HL-60 (cell line): ENCODE results near the gene PRR20G.

ENCODE experiments used
- DNase-seq, 2 experiments: peaks; one replicate each; pipeline ENCODE4 v3.0.0-alpha.2; 2010 to 2020; ENCODE audit warnings: low read depth in 1 of 2, low spot score in 1 of 2
- H3K27ac ChIP-seq: fragments of 250-450 bp; sonication (Bioruptor Pico); replicated peaks from 2 replicates; pipeline ENCODE4 v1.5.1; 2020; ENCODE audit warnings: mild to moderate bottlenecking, moderate library complexity
- H3K27me3 ChIP-seq: fragments of 250-450 bp; sonication (Bioruptor Pico); 2 replicates; pipeline ENCODE4 v1.5.1; 2021; ENCODE audit warnings: mild to moderate bottlenecking, moderate library complexity; ENCODE audit not compliant: insufficient read depth, poor library complexity, severe bottlenecking
- H3K4me3 ChIP-seq: replicated peaks from 2 replicates; pipeline ENCODE4 v1.5.1; 2011; ENCODE audit warnings: mild to moderate bottlenecking, control low read depth, low read length; ENCODE audit not compliant: insufficient read depth
- GABPA ChIP-seq: IDR thresholded peaks from 2 replicates; pipeline ENCODE4 v1.6.1; 2012; ENCODE audit warnings: low read depth
- POLR2AphosphoS5 ChIP-seq: IDR thresholded peaks from 2 replicates; pipeline ENCODE4 v1.6.1; 2012; ENCODE audit warnings: low read depth
- SPI1 ChIP-seq: IDR thresholded peaks from 2 replicates; pipeline ENCODE4 v1.6.1; 2012; ENCODE audit warnings: low read depth, mild to moderate bottlenecking, borderline replicate concordance
- TF ChIP-seq, protein P1 (sequence below): IDR thresholded peaks from 2 replicates; pipeline ENCODE4 v1.6.1; 2012; ENCODE audit warnings: low read depth; ENCODE audit not compliant: insufficient replicate concordance
- TF ChIP-seq, protein P2 (sequence below): IDR thresholded peaks from one replicate; pipeline ENCODE4 v1.5.1; 2011; ENCODE audit warnings: low read length, control low read depth, inconsistent platforms; ENCODE audit not compliant: insufficient read depth

PRR20G gene

GRCh38 chr3:127276396-127276795 lies 11.4 kb downstream of the PRR20G start:
- Histone ChIP-seq H3K4me3 (no peak overlapping the region), H3K27ac (no peak overlapping the region), H3K27me3 (no peaks in the 10 kb centered on the region)
- TF ChIP-seq GABPA, result no peak
- no peak for DNase-seq

- no peak for DNase-seq
- no peaks in the 10 kb centered on the region for H3K27me3 ChIP-seq
Observed at GRCh38 chr3:127275287-127275781, 12.5 kb downstream of the PRR20G start.

DNA sequence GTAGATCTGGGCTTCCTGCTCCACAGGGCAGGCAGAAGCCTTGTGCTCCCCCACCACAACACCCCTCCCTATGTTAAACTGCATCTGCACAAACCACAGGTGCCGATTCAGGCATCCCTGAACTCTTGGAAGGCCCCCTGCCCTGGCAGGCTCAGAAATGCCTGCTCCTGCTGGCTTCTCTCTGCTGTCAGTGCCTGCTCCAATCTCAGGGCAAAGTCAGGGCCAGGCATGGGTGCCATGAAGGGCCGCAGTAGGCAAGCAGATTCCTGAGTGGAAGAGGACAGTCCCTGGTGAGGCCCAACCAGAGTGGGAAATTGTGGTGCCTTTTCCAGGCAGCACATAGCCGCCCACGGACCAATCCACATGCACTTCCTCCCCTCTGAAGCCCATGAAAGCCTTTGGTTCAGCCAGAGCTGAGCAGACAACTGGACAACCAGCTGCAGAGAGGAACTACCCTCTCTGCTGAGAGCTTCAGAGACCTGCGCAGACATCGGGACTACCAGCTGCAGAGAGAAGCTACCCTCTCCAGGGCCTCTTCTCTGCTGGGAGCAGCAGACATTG lies 13.6 kb downstream of the PRR20G start:
- no peak for TF ChIP-seq SPI1
- TF ChIP-seq, protein P1, sequence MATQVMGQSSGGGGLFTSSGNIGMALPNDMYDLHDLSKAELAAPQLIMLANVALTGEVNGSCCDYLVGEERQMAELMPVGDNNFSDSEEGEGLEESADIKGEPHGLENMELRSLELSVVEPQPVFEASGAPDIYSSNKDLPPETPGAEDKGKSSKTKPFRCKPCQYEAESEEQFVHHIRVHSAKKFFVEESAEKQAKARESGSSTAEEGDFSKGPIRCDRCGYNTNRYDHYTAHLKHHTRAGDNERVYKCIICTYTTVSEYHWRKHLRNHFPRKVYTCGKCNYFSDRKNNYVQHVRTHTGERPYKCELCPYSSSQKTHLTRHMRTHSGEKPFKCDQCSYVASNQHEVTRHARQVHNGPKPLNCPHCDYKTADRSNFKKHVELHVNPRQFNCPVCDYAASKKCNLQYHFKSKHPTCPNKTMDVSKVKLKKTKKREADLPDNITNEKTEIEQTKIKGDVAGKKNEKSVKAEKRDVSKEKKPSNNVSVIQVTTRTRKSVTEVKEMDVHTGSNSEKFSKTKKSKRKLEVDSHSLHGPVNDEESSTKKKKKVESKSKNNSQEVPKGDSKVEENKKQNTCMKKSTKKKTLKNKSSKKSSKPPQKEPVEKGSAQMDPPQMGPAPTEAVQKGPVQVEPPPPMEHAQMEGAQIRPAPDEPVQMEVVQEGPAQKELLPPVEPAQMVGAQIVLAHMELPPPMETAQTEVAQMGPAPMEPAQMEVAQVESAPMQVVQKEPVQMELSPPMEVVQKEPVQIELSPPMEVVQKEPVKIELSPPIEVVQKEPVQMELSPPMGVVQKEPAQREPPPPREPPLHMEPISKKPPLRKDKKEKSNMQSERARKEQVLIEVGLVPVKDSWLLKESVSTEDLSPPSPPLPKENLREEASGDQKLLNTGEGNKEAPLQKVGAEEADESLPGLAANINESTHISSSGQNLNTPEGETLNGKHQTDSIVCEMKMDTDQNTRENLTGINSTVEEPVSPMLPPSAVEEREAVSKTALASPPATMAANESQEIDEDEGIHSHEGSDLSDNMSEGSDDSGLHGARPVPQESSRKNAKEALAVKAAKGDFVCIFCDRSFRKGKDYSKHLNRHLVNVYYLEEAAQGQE, result no peak
- TF ChIP-seq GABPA, result no peak
- TF ChIP-seq, protein P2, sequence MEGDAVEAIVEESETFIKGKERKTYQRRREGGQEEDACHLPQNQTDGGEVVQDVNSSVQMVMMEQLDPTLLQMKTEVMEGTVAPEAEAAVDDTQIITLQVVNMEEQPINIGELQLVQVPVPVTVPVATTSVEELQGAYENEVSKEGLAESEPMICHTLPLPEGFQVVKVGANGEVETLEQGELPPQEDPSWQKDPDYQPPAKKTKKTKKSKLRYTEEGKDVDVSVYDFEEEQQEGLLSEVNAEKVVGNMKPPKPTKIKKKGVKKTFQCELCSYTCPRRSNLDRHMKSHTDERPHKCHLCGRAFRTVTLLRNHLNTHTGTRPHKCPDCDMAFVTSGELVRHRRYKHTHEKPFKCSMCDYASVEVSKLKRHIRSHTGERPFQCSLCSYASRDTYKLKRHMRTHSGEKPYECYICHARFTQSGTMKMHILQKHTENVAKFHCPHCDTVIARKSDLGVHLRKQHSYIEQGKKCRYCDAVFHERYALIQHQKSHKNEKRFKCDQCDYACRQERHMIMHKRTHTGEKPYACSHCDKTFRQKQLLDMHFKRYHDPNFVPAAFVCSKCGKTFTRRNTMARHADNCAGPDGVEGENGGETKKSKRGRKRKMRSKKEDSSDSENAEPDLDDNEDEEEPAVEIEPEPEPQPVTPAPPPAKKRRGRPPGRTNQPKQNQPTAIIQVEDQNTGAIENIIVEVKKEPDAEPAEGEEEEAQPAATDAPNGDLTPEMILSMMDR, result no peak
- no peak for TF ChIP-seq POLR2AphosphoS5
- Histone ChIP-seq H3K4me3 (no peak overlapping the region), H3K27me3 (peaks cover 2% of the 10 kb centered on the region), H3K27ac (no peak overlapping the region)
- DNase-seq, result no peak

More at GRCh38 chr3:127275287-127275781, 12.5 kb downstream of the PRR20G start:
- Histone ChIP-seq H3K27ac (no peak overlapping the region), H3K4me3 (no peak overlapping the region)
- TF ChIP-seq SPI1 (no peak), GABPA (no peak), POLR2AphosphoS5 (no peak)
- TF ChIP-seq, protein P1, result no peak
- TF ChIP-seq, protein P2, result no peak

GRCh38 chr3:127273206-127273605 lies 14.6 kb downstream of the PRR20G start:
- Histone ChIP-seq H3K27me3 (peaks cover 2% of the 10 kb centered on the region), H3K4me3 (no peak overlapping the region), H3K27ac (no peak overlapping the region)
- no peak for DNase-seq
- no peak for TF ChIP-seq SPI1
- no peak for TF ChIP-seq POLR2AphosphoS5
- TF ChIP-seq, protein P2, result no peak
- TF ChIP-seq, protein P1, result no peak
- no peak for TF ChIP-seq GABPA
